HG02973 (cell line): ENCODE data around the gene WNT1.

Experiments
- ATAC-seq: cut with Tn5 transposase; IDR thresholded peaks from one replicate; pipeline ENCODE4 v1.9.1; 2021; ENCODE audit warnings: moderate library complexity; ENCODE audit not compliant: unreplicated experiment

WNT1 gene

DNA sequence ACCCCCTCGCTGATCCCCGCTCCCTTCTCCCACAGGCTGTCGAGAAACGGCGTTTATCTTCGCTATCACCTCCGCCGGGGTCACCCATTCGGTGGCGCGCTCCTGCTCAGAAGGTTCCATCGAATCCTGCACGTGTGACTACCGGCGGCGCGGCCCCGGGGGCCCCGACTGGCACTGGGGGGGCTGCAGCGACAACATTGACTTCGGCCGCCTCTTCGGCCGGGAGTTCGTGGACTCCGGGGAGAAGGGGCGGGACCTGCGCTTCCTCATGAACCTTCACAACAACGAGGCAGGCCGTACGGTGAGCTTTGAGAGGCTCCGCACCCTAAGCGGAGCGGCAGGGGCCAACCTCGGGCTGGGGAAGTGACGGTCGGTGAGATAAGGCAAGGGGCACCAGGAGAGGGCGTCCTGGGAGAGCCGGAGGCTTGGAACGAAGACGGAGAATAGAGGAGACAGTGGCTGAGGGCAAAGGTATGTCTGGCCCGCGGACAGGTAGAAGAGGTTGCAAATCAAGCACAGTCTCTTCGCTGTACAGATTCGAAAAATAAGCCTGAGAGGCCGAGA lies 2.3 kb downstream of the WNT1 start:
- ATAC-seq = no peak

DNA sequence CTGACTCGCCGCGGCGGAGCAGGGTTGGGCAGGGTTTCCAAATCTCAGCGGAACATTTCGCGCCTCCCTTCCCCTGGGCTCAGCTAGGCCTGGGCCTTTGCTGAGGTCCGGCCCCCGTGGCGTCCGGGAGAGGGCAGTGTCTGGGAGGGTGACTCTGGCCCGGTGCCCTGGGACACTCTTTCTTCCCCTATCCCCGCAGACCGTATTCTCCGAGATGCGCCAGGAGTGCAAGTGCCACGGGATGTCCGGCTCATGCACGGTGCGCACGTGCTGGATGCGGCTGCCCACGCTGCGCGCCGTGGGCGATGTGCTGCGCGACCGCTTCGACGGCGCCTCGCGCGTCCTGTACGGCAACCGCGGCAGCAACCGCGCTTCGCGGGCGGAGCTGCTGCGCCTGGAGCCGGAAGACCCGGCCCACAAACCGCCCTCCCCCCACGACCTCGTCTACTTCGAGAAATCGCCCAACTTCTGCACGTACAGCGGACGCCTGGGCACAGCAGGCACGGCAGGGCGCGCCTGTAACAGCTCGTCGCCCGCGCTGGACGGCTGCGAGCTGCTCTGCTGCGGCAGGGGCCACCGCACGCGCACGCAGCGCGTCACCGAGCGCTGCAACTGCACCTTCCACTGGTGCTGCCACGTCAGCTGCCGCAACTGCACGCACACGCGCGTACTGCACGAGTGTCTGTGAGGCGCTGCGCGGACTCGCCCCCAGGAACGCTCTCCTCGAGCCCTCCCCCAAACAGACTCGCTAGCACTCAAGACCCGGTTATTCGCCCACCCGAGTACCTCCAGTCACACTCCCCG lies 3.0 kb downstream of the WNT1 start:
- no peak for ATAC-seq

DNA sequence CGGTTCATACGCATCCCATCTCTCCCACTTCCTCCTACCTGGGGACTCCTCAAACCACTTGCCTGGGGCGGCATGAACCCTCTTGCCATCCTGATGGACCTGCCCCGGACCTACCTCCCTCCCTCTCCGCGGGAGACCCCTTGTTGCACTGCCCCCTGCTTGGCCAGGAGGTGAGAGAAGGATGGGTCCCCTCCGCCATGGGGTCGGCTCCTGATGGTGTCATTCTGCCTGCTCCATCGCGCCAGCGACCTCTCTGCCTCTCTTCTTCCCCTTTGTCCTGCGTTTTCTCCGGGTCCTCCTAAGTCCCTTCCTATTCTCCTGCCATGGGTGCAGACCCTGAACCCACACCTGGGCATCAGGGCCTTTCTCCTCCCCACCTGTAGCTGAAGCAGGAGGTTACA lies 3.6 kb downstream of the WNT1 start:
- ATAC-seq = no peak

DNA sequence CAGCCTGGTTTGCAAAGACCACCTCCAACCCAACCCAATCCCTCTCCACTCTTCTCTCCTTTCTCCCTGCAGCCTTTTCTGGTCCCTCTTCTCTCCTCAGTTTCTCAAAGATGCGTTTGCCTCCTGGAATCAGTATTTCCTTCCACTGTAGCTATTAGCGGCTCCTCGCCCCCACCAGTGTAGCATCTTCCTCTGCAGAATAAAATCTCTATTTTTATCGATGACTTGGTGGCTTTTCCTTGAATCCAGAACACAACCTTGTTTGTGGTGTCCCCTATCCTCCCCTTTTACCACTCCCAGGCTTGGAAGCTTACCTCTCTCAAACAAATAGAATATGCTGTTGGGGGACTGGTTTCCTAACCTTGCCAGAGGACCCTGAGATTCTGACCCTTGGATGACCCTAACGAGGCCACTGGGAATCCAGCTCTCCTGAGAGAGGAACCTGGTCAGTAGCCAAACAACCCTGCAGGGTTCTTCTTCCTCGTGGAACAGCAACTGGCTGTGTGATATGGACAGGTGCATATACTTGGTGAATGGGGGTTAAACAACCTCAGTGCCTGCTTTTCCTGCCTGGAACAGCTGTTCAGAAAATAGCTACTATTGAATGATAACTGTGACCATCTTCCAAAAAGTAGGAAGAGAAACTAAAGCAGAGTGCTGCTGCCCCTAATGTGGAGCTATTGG lies 4.4 kb downstream of the WNT1 start:
- no peak for ATAC-seq

DNA sequence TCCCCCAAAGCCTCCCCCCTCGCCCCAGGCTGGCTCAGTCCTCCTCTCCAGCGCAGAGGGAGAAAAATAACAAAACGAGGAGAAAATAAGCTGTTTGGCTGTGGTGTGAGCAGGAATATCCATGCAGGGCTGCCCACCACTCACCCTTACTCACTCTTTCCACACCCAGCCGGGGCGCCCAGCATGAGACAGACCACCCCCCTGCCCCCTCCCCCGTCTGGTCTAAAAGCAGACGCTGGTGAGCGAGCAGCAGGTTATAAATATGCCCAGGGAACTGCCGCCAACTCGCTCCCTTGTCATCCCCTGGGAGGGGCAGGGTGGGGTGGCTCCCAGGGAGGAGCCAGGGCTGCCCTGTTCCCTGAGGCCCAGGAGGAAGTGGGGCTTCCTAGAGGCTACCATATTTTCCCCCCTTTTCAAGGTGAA lies 7.4 kb downstream of the WNT1 start:
- ATAC-seq = no peak

DNA sequence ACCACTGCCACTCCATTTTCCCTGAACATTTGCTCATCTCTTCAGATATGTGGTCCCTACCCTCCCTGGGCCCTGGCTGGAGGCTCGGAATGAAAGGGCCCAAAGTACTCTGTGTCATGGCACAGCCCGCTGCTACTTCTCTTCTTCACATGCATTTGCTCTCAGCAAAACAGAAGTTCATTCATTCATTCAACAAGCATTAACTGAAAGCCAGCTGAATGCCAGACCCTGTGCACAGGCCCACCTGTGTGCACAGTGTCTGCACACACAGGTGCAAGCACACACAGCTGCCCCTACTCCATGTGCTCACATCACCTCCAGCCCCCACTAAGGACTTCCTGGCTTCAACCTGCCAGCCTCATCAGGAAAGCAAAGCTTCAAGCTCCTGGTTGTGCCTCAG lies 7.8 kb downstream of the WNT1 start:
- ATAC-seq = no peak

DNA sequence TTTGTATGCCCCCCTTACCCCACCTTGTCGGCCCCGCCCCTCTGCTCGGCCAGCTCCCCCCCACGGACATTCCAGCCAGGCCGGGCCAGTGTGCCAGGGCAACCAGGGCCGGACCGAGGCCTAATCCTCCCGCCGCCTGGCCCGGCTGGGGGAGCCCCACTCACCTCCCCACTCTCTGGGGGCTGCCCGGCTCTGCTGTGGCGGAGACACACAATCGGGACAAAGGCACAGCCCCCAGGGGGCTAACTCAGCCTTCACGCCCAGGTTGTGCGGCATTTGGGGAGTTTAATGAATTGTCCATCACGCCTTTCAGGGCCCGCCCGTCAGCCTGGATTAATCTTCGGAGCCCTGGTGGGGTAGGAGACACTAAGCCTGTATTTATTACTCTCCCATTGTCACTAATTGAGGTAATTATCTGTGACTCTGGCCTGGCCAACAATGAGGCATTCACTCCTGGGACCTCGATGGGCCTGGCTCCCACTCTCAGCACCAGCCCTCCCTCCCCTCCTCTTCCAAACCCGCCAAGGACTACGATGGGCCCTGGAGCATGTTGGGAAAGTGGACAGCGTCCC lies 8.7 kb downstream of the WNT1 start:
- no peak for ATAC-seq

DNA sequence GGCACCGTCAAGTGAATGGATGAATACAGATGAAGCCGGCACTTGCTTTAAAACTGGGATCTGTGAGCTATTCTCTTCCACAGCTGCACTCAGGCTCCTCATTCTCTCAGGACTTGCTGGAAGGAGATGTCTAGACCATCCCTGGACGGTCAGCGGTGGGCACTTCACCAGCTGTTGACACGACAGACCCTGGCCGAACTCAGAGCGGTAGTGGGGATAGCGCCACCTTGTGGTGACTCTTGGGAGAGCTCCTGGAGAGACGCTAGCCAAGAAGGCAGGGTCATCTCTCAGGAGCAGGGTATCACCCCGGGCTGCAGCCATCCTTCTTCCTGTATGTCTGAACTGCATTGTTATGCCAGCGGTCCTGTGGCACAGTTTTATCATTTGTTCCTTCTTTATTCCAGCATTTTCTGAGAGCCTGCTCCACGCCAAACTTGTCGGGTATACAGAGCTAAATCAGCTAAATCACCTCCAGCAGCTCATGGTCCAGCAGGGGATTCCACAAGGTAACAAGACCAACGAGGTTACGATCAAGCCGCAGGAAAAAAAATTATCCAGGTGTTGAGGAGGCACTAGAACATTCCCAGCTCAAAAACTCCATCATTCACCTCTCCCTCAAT lies 10.0 kb downstream of the WNT1 start:
- peak; percentile 47 for ATAC-seq

DNA sequence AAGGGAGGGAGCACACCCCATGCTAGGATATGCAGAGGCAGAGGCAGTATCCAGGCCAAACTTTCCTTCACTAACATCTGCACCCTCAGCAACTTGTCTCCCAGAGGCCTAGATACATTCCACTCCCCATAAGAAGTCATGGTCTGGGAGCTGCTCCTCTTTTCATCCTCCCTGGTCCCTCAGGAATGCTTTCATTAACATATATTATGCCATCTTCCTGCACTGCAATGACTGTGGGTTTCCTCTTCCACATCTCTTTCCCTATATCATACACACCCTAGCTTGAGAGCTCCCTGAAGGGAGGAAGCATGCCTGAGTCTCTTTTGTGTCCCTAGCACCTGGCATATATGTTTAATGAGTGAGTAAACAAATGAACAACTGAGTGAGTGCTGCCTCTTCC lies 12.4 kb downstream of the WNT1 start:
- no peak for ATAC-seq

DNA sequence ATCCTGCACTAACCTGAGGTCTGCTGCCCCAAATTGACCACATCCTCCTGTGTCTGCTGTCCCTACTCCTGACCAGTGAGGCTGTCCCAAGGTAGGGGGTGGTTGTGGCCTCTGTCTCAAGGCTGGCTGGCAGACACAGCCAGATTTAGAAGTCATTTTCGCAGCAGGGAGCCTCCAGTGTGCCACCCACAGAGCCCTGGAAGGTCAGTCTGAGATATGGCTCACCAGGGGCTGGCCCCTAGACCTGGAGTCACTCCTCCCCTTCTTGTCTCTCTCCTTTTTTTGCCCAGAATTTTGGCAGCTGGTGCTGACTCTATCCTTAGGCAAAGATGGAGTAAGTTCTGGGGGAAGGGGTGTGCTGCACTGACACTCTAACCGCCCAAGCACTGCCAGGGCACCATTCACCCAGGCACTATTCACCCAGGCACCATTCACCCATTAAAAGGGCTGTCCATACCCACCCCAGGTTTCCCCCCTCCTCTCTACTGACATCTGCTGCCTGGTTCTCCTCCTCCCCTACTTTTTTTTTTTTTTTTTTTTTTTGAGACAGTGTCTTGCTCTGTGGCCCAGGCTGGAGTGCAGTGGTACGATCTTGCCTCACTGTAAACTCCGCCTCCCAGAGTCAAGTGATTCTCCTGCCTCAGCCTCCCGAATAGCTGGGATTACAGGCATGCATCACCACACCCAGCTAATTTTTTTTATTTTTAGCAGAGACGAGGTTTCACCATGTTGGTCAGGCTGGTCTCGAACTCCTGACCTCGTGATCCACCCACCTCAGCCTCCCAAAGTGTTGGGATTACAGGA lies 13.3 kb downstream of the WNT1 start:
- ATAC-seq = no peak

DNA sequence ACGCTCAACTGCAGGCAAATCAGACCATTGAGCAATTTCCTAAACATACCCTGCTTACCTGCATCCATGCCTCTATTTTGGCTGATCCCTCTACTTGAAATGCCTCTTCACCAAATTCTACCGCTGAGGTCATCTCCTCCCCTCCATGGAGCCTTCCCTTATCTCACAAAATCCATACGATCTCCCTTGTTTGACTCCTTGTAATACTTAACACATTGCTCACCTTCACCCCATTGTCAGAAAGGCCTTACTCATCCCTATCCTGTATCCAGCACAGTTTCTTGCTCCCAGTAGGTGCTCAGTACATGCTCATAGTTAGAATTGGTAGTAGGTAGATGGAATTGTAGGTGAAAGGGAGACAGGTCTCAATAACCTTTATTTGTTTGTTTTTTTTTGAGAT lies 15.7 kb downstream of the WNT1 start:
- no peak for ATAC-seq

DNA sequence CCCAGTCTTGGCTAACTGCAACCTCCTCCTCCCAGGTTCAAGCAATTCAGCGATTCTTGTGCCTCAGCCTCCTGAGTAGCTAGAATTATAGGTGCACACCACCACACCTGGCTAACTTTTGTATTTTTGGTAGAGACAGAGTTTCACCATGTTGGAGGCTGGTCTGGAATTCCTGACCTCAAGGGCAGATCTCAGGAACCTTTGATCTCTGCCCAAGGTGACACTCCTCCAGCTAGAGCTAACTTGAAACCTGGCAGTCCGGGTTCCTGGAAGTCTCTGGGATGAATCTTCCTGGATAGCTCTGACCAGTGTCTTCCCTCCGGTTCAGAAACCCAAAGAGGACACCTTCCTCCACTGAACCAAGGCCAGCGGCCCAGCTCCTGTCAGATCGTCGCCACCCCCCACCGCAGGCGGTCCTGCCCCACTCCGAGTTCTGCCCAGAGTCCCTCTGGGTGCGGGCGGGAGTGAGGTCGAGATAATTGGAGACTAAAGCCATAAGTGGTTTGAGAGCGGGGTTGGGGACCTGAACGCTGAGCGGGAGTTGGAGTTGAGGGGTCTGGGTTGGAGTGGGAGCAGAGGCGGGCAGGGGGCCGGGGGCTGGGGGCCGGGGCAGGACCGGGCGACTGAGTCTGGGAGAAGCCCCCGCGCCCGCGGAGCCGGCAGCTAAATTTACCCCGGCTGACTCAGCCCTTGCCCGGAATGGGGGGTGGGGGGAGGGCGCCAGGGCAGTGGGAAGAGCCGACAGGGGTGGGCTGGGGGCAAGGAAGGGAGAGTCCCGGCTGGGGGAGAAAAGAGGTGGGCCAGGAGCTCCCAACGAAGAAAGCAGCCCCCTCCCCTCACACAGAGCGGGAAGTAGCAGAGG lies 16.3 kb downstream of the WNT1 start:
- ATAC-seq = no peak

DNA sequence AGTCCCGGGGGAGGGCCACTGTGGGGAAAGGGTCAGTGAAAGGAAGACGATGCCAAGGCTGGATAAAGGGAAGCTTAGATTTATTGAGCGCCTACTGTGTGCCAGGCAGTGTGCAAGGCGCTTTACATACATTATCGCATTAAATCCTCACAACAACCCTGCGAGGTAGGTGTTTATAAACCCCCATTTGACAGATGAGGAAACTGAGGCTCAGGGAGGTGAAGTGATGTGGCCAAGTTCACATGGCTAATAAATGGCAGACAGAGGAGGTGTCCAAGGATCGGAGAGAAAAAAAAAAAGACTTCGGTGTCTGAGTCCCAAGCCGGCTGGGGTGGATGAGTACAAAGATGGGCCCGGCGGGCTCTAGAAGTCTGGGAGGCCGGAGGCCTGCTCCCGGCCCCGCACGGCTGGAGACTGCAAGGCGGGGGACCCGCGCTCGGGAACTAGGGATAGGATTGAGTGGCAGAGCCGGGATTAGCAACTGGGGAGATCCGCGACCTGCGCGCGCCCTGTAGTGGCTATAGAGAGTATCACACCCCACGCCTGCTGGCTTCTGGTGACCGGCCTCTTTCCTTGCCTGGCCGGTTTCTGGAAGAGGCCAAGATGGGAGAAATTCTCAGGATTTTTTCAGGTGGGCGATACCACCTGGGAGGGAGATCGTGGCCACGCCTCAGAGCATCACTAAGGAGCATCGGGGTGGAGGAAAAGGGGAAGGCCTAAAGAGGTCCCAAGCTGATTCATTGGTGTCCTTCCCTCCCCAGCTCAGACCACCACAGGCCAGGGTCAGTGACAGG lies 17.2 kb downstream of the WNT1 start:
- ATAC-seq = no peak

DNA sequence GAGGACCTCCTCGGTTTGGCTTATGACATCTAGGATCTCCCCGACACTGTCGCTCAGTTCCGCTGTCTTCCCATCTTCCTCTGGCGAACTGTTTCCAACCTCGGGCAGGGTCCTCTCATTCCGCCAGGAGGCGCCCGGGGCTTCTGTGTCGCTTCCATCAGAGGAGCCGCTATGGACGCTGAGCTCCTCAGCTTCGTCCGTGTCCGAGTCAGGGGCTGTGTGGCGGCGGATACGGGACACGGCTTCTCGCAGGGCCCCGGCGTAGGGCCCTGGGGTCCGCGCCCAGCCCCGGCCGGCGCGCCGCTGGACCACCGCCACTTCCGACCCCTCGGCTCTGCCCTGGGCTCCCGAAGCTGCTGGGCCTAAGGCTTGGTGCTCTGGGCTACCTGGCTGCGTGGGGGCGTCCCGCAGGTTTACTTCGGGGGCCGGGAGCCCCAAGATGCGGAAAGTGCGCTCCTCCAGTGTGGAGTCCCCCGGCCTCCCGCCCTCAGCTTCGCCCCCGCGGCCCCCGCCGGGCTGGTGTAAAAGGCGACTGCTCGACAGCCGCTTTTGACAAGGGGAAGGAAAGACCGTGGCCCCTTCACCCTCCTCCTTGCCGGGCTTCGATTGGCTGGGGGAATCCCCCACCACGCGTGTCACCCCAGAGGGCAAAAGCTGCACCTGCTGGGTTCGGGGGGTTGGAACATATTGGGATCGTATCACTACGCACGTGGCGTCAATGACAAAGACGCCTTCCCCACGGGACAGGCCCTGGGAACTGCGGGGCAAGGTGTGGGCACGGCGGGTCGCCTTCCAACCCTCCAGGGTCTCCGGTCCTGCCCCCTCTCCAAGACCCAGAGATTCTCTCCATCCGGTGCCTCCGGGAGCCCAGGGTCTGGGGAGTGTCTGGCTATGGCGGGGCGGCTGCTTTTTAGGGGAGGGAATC lies 18.9 kb downstream of the WNT1 start:
- ATAC-seq = no peak

DNA sequence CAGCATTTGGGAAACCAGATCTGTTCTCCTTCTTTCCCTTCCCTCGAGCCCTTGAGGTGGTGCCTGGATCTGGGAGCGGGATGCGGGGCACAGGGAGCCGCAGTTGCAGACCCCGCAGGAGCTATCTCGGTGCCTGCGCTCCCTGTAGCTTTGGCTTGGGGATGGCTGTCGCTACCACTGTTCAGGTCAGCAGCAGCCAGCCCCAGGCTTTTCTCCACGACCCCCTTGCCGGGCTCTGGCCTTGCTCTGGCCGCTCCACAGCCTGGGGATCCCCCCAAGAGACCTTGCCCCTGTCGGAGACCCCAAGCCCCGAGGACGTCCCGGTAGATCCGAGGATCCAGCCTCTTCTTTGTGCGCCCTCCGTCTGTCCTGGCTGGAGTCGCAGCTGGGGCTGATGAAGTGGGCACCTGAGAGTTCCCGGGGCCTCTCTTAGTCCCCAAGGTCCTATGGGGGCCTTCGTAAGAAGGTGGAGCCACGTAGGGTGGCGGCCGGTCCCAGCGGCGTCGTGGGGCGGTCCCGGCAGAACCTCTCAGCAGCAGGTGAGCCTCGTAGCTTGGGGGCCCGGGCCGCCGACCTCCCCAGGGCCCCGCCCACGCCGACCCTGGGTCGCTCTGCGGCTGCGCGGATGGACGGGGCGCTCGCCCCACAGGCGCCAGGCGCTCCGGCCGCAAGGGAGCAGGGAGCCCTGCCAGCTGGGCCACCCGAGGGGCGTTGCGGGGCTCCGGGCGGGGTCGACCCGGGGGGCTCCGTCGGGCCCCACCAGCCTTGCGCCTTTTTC lies 19.8 kb downstream of the WNT1 start:
- no peak for ATAC-seq

DNA sequence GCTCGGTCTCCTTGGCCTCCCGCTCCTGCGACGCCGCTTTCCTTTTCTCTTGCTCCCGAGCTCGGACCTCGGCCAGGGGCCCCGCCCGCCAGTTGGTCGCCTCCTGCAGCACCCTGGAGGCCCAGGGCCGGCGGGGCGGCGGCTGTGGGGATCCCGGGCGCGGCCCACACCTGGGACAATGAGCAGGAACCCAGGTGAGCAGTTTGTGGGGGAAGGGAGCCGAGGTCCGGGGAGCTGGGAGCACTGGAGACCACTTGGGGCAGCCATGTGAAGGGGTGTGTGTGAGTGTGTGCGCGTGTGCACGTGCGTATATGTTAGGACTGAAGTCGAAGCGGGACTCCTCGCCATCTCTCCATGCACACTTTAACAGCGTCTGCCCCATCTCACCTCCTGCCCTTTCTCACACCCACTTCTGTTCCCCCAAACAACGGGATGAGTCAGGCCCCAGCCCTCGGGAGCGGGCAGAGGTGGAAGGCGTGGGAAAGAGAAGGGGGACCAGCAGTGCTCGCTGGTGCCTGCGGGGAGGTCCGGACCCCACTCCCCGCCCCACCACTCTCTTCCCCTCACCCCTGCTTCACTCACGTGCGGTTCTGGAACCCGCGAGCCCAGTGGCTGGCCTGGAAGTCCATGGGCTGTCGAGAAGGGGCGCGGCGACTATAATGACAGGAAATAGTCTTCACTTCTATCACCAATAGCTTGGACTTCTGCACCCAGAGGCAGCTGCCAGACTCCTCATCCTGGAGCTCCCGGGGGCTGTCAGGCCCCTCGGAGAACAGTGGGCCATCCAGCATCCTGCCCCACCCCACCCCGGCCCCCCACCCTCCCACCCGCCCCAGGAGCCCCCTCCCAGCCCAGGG lies 20.6 kb downstream of the WNT1 start:
- no peak for ATAC-seq
